ENCODE data around the gene ROCK2.

Gene ROCK2

GRCh38 chr2:11371092-11371937 lies 26.9 kb upstream of the ROCK2 start:
- CTCF ChIA-PET: no interaction called here
- DNase-seq (ENCODE audit: extremely low spot score): no peak
- no peak for TF ChIP-seq ARNT (IDR thresholded peaks at IDR 0.05)
- TF ChIP-seq SP1 (IDR thresholded peaks at IDR 0.05): no peak
- TF ChIP-seq PKNOX1 (IDR thresholded peaks at IDR 0.05): no peak
- TF ChIP-seq HDGF (IDR thresholded peaks at IDR 0.05; ENCODE audit: borderline replicate concordance): no peak
- no peak for TF ChIP-seq NFRKB (IDR thresholded peaks at IDR 0.05)
- no peak for TF ChIP-seq TARDBP (IDR thresholded peaks at IDR 0.05)
- TF ChIP-seq FOXA1 (IDR thresholded peaks at IDR 0.05): no peak
- no peak for TF ChIP-seq FOXK2 (IDR thresholded peaks at IDR 0.05)
- TF ChIP-seq LEF1 (IDR thresholded peaks at IDR 0.05; ENCODE audit: borderline replicate concordance): no peak
- no peak for TF ChIP-seq CTBP1 (IDR thresholded peaks at IDR 0.05; ENCODE audit: borderline replicate concordance)
- TF ChIP-seq SUZ12 (IDR thresholded peaks at IDR 0.05): no peak
- TF ChIP-seq BHLHE40 (IDR thresholded peaks at IDR 0.05; ENCODE audit: borderline replicate concordance): no peak
- POLR2A ChIA-PET: no interaction called here

- no peak for TF ChIP-seq NFRKB (IDR thresholded peaks at IDR 0.05)
- no peak for TF ChIP-seq FOXM1 (IDR thresholded peaks at IDR 0.05; ENCODE audit: borderline replicate concordance)
- TF ChIP-seq ELF4 (IDR thresholded peaks at IDR 0.05): no peak
- no peak for TF ChIP-seq FOXA1 (IDR thresholded peaks at IDR 0.05)
- no peak for TF ChIP-seq CTBP1 (IDR thresholded peaks at IDR 0.05; ENCODE audit: borderline replicate concordance)
- DNase-seq (ENCODE audit: extremely low spot score): no peak
- POLR2A ChIA-PET: no interaction called here
- CTCF ChIA-PET: no interaction called here
Observed at GRCh38 chr2:11370377-11371091, 26.1 kb upstream of the ROCK2 start.

GRCh38 chr2:11368059-11368572 lies 23.7 kb upstream of the ROCK2 start:
- TF ChIP-seq PKNOX1 (IDR thresholded peaks at IDR 0.05): no peak
- TF ChIP-seq L3MBTL2 (conservative IDR thresholded peaks at IDR 0.05): no peak
- no peak for TF ChIP-seq FOXK2 (IDR thresholded peaks at IDR 0.05)
- no peak for TF ChIP-seq SP1 (IDR thresholded peaks at IDR 0.05)
- no peak for TF ChIP-seq HDGF (IDR thresholded peaks at IDR 0.05; ENCODE audit: borderline replicate concordance)
- TF ChIP-seq ZNF384 (IDR thresholded peaks at IDR 0.05): no peak
- no peak for TF ChIP-seq NFRKB (IDR thresholded peaks at IDR 0.05)
- TF ChIP-seq ARNT (IDR thresholded peaks at IDR 0.05): no peak
- TF ChIP-seq FOXA1 (IDR thresholded peaks at IDR 0.05): no peak
- no peak for TF ChIP-seq CTBP1 (IDR thresholded peaks at IDR 0.05; ENCODE audit: borderline replicate concordance)
- no peak for TF ChIP-seq LEF1 (IDR thresholded peaks at IDR 0.05; ENCODE audit: borderline replicate concordance)
- TF ChIP-seq ELF4 (IDR thresholded peaks at IDR 0.05): no peak
- no peak for TF ChIP-seq SUZ12 (IDR thresholded peaks at IDR 0.05)
- TF ChIP-seq BHLHE40 (IDR thresholded peaks at IDR 0.05; ENCODE audit: borderline replicate concordance): no peak
- ChIA-PET CTCF (interaction anchor here (0.7 to 1.6 kb wide), 3 partner anchors 16 to 235 kb away, joined by 3 read pairs; a partner anchor contains a TSS), POLR2A (interaction anchor here (0.6 to 1.4 kb wide), 4 partner anchors 20 to 38 kb away, joined by 3 to 5 read pairs (median 4); partner anchors contain the start of gene ROCK2)
- no peak for DNase-seq (ENCODE audit: extremely low spot score)

GRCh38 chr2:11367170-11367730 lies 22.8 kb upstream of the ROCK2 start:
- ChIA-PET CTCF (interaction anchor here (0.7 to 1.6 kb wide), 3 partner anchors 17 to 234 kb away, joined by 3 read pairs; a partner anchor contains a TSS), POLR2A (interaction anchor here (0.6 to 1.4 kb wide), 3 partner anchors 19 to 23 kb away, joined by 3 to 4 read pairs (median 3); partner anchors contain the start of gene ROCK2)
- TF ChIP-seq ZNF384 (IDR thresholded peaks at IDR 0.05): no peak
- no peak for TF ChIP-seq FOXM1 (IDR thresholded peaks at IDR 0.05; ENCODE audit: borderline replicate concordance)
- no peak for TF ChIP-seq LEF1 (IDR thresholded peaks at IDR 0.05; ENCODE audit: borderline replicate concordance)
- no peak for TF ChIP-seq ELF4 (IDR thresholded peaks at IDR 0.05)
- TF ChIP-seq NFRKB (IDR thresholded peaks at IDR 0.05): no peak
- no peak for TF ChIP-seq L3MBTL2 (conservative IDR thresholded peaks at IDR 0.05)
- no peak for TF ChIP-seq TARDBP (IDR thresholded peaks at IDR 0.05)
- TF ChIP-seq SUZ12 (IDR thresholded peaks at IDR 0.05): no peak
- TF ChIP-seq PKNOX1 (IDR thresholded peaks at IDR 0.05): no peak
- TF ChIP-seq FOXK2 (IDR thresholded peaks at IDR 0.05): no peak
- TF ChIP-seq SP1 (IDR thresholded peaks at IDR 0.05): no peak
- no peak for TF ChIP-seq CTBP1 (IDR thresholded peaks at IDR 0.05; ENCODE audit: borderline replicate concordance)
- no peak for TF ChIP-seq BHLHE40 (IDR thresholded peaks at IDR 0.05; ENCODE audit: borderline replicate concordance)
- TF ChIP-seq FOXA1 (IDR thresholded peaks at IDR 0.05): no peak
- no peak for TF ChIP-seq ARNT (IDR thresholded peaks at IDR 0.05)
- no peak for TF ChIP-seq HDGF (IDR thresholded peaks at IDR 0.05; ENCODE audit: borderline replicate concordance)
- no peak for DNase-seq (ENCODE audit: extremely low spot score)

- CTCF ChIA-PET: interaction anchor here (1.0 to 1.6 kb wide), 2 partner anchors 18 to 234 kb away, joined by 3 read pairs; a partner anchor contains a TSS
- POLR2A ChIA-PET: no interaction called here
- DNase-seq (ENCODE audit: extremely low spot score): no peak
- no peak for TF ChIP-seq SUZ12 (IDR thresholded peaks at IDR 0.05)
- no peak for TF ChIP-seq CTBP1 (IDR thresholded peaks at IDR 0.05; ENCODE audit: borderline replicate concordance)
- no peak for TF ChIP-seq ZNF384 (IDR thresholded peaks at IDR 0.05)
- no peak for TF ChIP-seq ELF4 (IDR thresholded peaks at IDR 0.05)
- TF ChIP-seq BHLHE40 (IDR thresholded peaks at IDR 0.05; ENCODE audit: borderline replicate concordance): no peak
- no peak for TF ChIP-seq SP1 (IDR thresholded peaks at IDR 0.05)
- no peak for TF ChIP-seq FOXA1 (IDR thresholded peaks at IDR 0.05)
- no peak for TF ChIP-seq TARDBP (IDR thresholded peaks at IDR 0.05)
- TF ChIP-seq ARNT (IDR thresholded peaks at IDR 0.05): no peak
- TF ChIP-seq FOXK2 (IDR thresholded peaks at IDR 0.05): no peak
- TF ChIP-seq FOXM1 (IDR thresholded peaks at IDR 0.05; ENCODE audit: borderline replicate concordance): no peak
- no peak for TF ChIP-seq NFRKB (IDR thresholded peaks at IDR 0.05)
- TF ChIP-seq L3MBTL2 (conservative IDR thresholded peaks at IDR 0.05): no peak
Observed at GRCh38 chr2:11366326-11366741, 21.9 kb upstream of the ROCK2 start.

Measured in HEK293T (cell line).